UCSD-AML1 (cell line): ENCODE measurements around the gene PLA2G12B.
"Not testable (repeated sequence)": the region's sequence is repeated elsewhere in the genome, so short reads cannot be mapped to it uniquely, and the experiment has no call there.

ENCODE experiments used
- DNase-seq: peaks from one replicate; lab custom pipeline; 2025; ENCODE audit not compliant: unreplicated experiment; lab: John Stamatoyannopoulos, UW

Gene PLA2G12B

GRCh38 chr10:72943498-72944234 is 10.9 kb downstream of the PLA2G12B start:
- DNase-seq, result no peak

- no peak for DNase-seq
These were observed 19.2 kb downstream of the PLA2G12B start for GRCh38 chr10:72935361-72935760.

- DNase-seq, result no peak
These were observed 22.2 kb downstream of the PLA2G12B start for GRCh38 chr10:72932259-72933015.

- DNase-seq, result no peak
These were observed 24.3 kb downstream of the PLA2G12B start for GRCh38 chr10:72930276-72930675.

GRCh38 chr10:72928798-72929197 is 25.8 kb downstream of the PLA2G12B start:
- DNase-seq, result no peak

- no peak for DNase-seq
These were observed 27.1 kb downstream of the PLA2G12B start for GRCh38 chr10:72927485-72927884.

DNA sequence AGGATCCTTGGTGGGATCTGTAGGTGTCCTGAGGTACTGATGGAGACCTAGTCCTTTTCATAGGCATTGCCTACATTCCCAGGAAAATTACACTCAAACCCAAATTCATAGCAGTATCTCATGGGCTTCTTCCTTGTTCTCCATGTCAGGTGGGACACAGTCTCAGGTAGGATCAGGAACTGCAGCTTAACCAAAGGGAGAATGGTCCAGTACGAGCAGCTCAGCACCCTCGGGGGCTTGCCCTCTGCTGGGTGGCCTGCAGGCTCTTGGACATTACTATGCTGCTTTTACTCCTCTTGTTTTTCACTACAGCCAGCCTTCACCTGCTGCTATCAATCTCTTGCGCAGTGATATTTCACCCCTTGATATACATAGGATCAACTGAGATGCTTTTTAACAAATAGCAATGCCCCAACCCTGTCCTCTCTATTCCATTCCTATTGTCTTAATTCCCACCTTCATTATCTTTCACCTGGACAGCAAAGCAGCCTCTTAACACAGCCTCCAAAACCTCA is 28.6 kb downstream of the PLA2G12B start:
- DNase-seq, result no peak

- DNase-seq, result no peak
These were observed 30.3 kb downstream of the PLA2G12B start for GRCh38 chr10:72924351-72924750.

DNA sequence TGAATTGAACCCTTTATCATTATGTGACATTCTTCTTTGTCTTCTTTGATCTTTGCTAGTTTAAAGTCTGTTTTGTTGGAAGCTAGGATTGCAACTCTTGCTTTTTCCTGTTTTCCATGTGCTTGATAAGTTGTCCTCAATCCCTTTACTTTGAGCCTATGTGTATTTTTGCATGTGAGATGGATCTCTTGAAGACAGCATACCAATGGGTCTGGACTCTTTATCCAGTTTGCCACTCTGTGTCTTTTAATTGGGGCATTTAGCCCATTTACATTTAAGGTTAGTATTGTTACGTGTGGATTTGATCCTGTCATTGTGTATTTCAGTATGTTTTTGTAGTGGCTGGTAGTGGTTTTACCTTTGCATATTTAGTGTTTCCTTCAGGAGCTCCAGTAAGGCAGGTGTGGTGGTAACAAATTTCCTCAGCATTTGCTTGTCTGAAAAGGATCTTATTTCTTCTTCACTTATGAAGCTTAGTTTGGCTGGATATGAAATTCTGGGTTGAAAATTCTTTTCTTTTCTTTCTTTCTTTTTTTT is 33.4 kb downstream of the PLA2G12B start:
- DNase-seq, result not testable (repeated sequence)

GRCh38 chr10:72918352-72918751 is 36.3 kb downstream of the PLA2G12B start:
- DNase-seq, result no peak

DNA sequence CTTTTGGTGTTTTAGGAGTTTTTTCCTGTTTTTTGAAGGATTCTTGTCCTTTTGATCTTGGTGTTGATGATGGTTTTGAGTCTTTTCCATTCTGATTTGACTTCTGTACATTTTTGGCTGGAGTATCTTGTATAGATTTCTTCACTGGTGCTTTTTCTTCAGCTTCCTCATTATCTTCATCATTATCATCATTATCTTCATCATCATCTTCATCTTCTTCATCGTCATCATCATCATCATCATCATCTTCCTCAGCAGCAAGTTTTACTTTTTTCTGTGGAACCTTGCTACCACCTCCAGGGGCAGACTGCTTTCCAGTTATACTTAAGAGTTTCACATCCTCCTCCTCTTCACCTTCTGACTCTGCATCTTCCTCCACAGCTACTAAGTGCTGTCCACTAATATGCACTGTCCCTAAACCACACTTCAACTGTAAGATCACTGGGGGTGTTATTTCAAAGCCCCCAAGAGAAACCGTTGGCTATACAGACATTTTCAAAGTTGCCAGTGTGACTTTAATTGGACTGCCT is 36.7 kb downstream of the PLA2G12B start:
- not testable (repeated sequence) for DNase-seq

GRCh38 chr10:72917201-72917600 is 37.4 kb downstream of the PLA2G12B start:
- not testable (repeated sequence) for DNase-seq

DNA sequence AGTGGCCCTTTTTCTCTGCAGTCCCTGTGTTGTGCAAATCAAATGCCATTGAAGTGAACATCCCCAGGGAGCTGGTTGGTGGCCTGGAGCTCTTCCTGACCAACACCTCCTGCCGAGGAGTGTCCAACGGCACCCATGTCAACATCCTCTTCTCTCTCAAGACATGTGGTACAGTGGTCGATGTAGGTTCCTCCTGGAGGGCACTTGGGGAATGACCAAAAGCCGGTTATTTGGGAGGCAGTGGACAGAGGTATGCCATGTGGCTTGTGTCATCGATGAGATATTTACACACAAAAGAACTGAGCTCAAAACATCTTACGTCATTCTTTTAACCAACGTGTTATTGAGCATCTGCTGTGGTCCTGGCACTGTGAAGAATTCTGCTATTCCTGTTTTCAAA is 41.3 kb downstream of the PLA2G12B start:
- DNase-seq, result no peak

DNA sequence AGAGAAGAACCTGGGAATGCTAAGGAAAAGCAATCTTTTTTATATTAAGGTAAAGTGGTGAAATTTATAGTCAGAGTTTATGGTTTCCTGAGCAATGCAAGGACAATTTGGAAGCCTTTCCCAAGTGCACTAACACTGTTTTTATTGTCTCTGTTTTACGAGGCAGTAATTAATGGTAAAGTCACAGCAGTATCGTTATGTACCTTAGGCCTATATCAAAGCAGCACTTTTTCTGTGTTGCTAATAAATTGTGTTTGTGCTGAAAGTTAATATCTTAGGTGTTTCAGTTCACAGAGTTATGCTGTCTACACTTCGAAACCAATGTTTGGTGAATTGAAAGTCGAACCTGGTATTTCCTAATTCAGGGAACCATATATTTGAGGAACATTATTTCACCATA is 41.9 kb downstream of the PLA2G12B start:
- no peak for DNase-seq

GRCh38 chr10:72911758-72912157 is 42.8 kb downstream of the PLA2G12B start:
- no peak for DNase-seq

- DNase-seq, result no peak
These were observed 43.9 kb downstream of the PLA2G12B start for GRCh38 chr10:72910705-72911104.

DNA sequence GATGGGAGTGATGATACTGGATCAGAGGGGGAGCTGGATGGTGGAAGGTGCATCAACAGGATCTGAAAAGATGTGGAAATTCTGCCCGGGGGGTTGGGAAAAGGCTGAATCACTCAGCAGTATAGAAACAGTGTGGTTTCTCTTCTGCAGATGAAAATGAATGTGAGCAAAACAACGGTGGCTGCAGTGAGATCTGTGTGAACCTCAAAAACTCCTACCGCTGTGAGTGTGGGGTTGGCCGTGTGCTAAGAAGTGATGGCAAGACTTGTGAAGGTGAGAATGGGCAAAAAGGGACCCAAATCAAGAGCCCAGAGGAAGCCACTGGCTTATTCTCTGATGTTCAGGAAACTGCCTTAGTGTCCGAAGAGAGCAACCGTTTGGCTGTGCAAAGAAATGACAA is 48.2 kb downstream of the PLA2G12B start:
- DNase-seq, result no peak

DNA sequence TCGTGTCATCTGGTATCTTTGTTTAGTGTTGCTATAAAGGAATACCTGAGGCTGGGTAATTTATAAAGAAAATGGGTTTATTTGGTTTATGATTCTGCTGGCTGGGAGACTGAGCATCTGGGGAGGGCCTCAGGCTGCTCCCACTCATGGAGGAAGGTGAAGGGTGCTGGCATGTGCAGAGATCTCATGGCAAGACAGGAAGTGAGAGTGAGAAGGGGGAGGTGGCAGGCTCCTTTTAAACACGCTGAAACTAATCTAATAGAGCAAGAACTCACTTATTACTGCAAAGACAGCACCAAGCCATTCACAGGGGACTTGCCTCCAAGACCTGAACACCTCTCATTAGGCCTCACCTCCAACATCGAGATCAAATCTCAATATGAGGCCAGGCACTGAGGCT is 49.8 kb downstream of the PLA2G12B start:
- DNase-seq, result no peak

DNA sequence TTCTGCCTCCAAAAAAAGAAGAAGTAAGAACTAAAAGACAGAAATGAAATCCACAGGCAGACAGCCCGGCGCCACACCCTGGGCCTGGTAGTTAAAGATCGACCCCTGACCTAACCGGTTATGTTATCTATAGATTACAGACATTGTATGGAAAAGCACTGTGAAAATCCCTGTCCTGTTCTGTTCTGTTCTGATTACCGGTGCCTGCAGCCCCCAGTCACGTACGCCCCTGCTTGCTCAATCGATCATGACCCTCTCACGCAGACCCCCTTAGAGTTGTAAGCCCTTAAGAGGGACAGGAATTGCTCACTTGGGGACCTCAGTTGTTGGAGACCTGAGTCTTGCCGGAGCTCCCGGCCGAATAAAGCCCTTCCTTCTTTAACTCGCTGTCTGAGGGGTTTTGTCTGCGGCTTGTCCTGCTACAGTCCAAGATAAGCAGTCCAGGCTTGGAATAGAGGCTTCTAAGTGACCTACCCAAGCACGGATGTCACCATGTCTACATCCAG is 50.6 kb downstream of the PLA2G12B start:
- not testable (repeated sequence) for DNase-seq

DNA sequence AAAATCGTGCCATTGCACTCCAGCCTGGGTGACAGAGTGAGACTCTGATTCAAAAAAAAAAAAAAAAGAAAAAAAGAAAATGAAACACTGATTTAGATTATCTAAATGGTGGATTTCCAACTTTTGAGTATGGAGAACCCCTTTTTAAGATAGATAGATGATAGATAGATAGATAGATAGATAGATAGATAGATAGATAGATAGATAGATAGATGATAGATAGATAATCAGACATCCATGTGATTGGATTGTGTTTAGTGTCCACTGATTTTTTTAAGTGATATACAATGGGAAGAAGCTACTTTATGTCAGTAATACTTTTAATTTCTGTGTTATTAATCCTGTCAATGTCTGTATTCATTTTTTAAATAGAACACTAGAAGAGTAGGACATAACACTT is 55.1 kb downstream of the PLA2G12B start:
- DNase-seq, result no peak

GRCh38 chr10:72898616-72899015 is 56.0 kb downstream of the PLA2G12B start:
- DNase-seq, result no peak
